H1 (cell line): ENCODE measurements around the gene RPS6KL1. TPM values are rescaled to one million over a fixed set of nuclear protein-coding genes. Genes with fewer than 3 reads are reported as not detected.

Experiments
- CTCF ChIA-PET: fragments of 300-600 bp; sonication (Branson Sonifier 250); formaldehyde crosslinking; loops from one replicate; lab custom pipeline; 2021; ENCODE audit not compliant: partially characterized antibody; lab: Charles Lee
- POLR2A ChIA-PET: fragments of 300-600 bp; sonication (Branson Sonifier 250); formaldehyde crosslinking; loops from one replicate; lab custom pipeline; 2021; ENCODE audit warnings: inconsistent platforms; ENCODE audit not compliant: partially characterized antibody; lab: Charles Lee
- DNase-seq, 2 experiments: peaks; one replicate each; pipeline versions ENCODE4 v3.0.0 to v3.0.0-alpha.2; 2010 to 2022; ENCODE audit warnings: low spot score in 2 of 2, low read depth in 1 of 2, mixed read lengths in 1 of 2
- FAIRE-seq: peaks from 2 replicates; lab custom pipeline; 2011; peaks lifted over from hg19 to GRCh38; lab: Jason Lieb, UNC
- H2AFZ ChIP-seq: 2 replicates; pipeline ENCODE4 v1.8.1; 2012; ENCODE audit warnings: low read length, inconsistent platforms
- H2AK5ac ChIP-seq: 2 replicates; pipeline ENCODE4 v1.6.1; 2013; ENCODE audit warnings: low read depth, low read length
- H2BK120ac ChIP-seq: replicated peaks from 2 replicates; pipeline ENCODE3; 2013; ENCODE audit warnings: low read depth, low read length, inconsistent platforms
- H2BK12ac ChIP-seq: 2 replicates; pipeline ENCODE4 v1.6.1; 2013; ENCODE audit warnings: low read depth, low read length
- H2BK15ac ChIP-seq: 2 replicates; pipeline ENCODE4 v1.6.1; 2013; ENCODE audit warnings: low read length
- H2BK20ac ChIP-seq: 2 replicates; pipeline ENCODE4 v1.6.1; 2013; ENCODE audit warnings: low read length
- H2BK5ac ChIP-seq: 2 replicates; pipeline ENCODE4 v1.6.1; 2013; ENCODE audit warnings: low read depth, low read length
- H3K14ac ChIP-seq: 2 replicates; pipeline ENCODE4 v1.6.1; 2013; ENCODE audit warnings: inconsistent platforms; ENCODE audit not compliant: insufficient read length
- H3K18ac ChIP-seq: 2 replicates; pipeline ENCODE4 v1.6.1; 2013; ENCODE audit warnings: low read length; ENCODE audit errors: extremely low read depth
- H3K23ac ChIP-seq: 2 replicates; pipeline ENCODE4 v1.6.1; 2013; ENCODE audit warnings: inconsistent platforms; ENCODE audit not compliant: insufficient read length
- H3K23me2 ChIP-seq: 2 replicates; pipeline ENCODE4 v1.6.1; 2013; ENCODE audit warnings: low read depth, low read length
- H3K27ac ChIP-seq: 2 replicates; pipeline ENCODE4 v1.6.1; 2011; ENCODE audit warnings: low read depth, low read length, inconsistent platforms
- H3K27me3 ChIP-seq, 4 experiments: replicated peaks in 1 of 4; 1 replicate in 1 of 4; 2 replicates in 3 of 4; pipeline versions ENCODE4 v1.6.1 to v1.8.1; 2011 to 2013; ENCODE audit warnings: low read length in 3 of 4, mild to moderate bottlenecking in 3 of 4, inconsistent platforms in 2 of 4, mixed read lengths in 2 of 4, moderate library complexity in 1 of 4; ENCODE audit not compliant: control insufficient read depth in 3 of 4, insufficient read depth in 3 of 4; ENCODE audit errors: extremely low read depth in 1 of 4
- H3K36me3 ChIP-seq, 4 experiments: 2 replicates each; pipeline versions ENCODE4 v1.6.1 to v1.8.1; 2011 to 2013; ENCODE audit warnings: mild to moderate bottlenecking in 4 of 4, low read length in 3 of 4, moderate library complexity in 2 of 4, control low read depth in 1 of 4, inconsistent platforms in 1 of 4; ENCODE audit not compliant: insufficient read depth in 4 of 4, control insufficient read depth in 2 of 4
- H3K4ac ChIP-seq: replicated peaks from 2 replicates; pipeline ENCODE3; 2013; ENCODE audit warnings: low read length, low read depth, mixed read lengths, inconsistent platforms; ENCODE audit not compliant: insufficient read length
- H3K4me1 ChIP-seq, 4 experiments: replicated peaks in 1 of 4; 1 replicate in 1 of 4; 2 replicates in 3 of 4; pipeline versions ENCODE4 v1.6.1 to v1.8.1; 2011 to 2013; ENCODE audit warnings: low read length in 3 of 4, inconsistent platforms in 2 of 4, mixed read lengths in 1 of 4; ENCODE audit not compliant: insufficient read depth in 4 of 4, control insufficient read depth in 3 of 4
- H3K4me2 ChIP-seq, 2 experiments: 2 replicates each; pipeline versions ENCODE4 v1.6.1 to v1.8.1; 2011 to 2013; ENCODE audit warnings: low read depth in 2 of 2, low read length in 2 of 2, control low read depth in 1 of 2, inconsistent platforms in 1 of 2, mild to moderate bottlenecking in 1 of 2; ENCODE audit not compliant: insufficient read depth in 1 of 2
- H3K4me3 ChIP-seq, 4 experiments: fragments of 200-600, 300-600 bp in 1 of 4; sonication (generic), shearing (Covaris generic), sonication (Bioruptor Twin) in 1 of 4; 2 replicates each; pipeline versions ENCODE4 v1.5.1 to v1.8.1; 2011 to 2016; ENCODE audit warnings: low read length in 4 of 4, low read depth in 3 of 4, control low read depth in 2 of 4, inconsistent platforms in 2 of 4, mild to moderate bottlenecking in 2 of 4, mixed read lengths in 1 of 4, moderate library complexity in 1 of 4; ENCODE audit not compliant: insufficient read depth in 2 of 4; ENCODE audit errors: extremely low read depth in 1 of 4
- H3K56ac ChIP-seq: replicated peaks from 2 replicates; pipeline ENCODE3; 2013; ENCODE audit warnings: low read depth, mild to moderate bottlenecking, mixed read lengths, low read length, inconsistent platforms; ENCODE audit not compliant: insufficient read length
- H3K79me1 ChIP-seq: 2 replicates; pipeline ENCODE4 v1.6.1; 2013; ENCODE audit warnings: low read depth, low read length, control low read depth
- H3K79me2 ChIP-seq, 2 experiments: 2 replicates each; pipeline versions ENCODE4 v1.6.1 to v1.8.1; 2012 to 2013; ENCODE audit warnings: low read length in 2 of 2, mild to moderate bottlenecking in 2 of 2, inconsistent platforms in 1 of 2; ENCODE audit not compliant: insufficient read depth in 2 of 2, control insufficient read depth in 1 of 2
- H3K9ac ChIP-seq, 4 experiments: replicated peaks in 1 of 4; 1 replicate in 1 of 4; 2 replicates in 3 of 4; pipeline versions ENCODE4 v1.6.1 to v1.8.1; 2011 to 2013; ENCODE audit warnings: low read depth in 3 of 4, low read length in 3 of 4, control low read depth in 2 of 4, mild to moderate bottlenecking in 2 of 4, moderate library complexity in 2 of 4, inconsistent platforms in 1 of 4; ENCODE audit errors: extremely low read depth in 1 of 4
- H3K9me3 ChIP-seq, 2 experiments: 2 replicates each; pipeline versions ENCODE4 v1.6.1 to v1.8.1; 2012 to 2013; ENCODE audit warnings: mild to moderate bottlenecking in 2 of 2, moderate library complexity in 2 of 2, control low read depth in 1 of 2, inconsistent platforms in 1 of 2, low read depth in 1 of 2, low read length in 1 of 2, mixed read lengths in 1 of 2; ENCODE audit not compliant: insufficient read depth in 2 of 2
- H4K20me1 ChIP-seq, 2 experiments: replicated peaks in 1 of 2; 2 replicates each; pipeline versions ENCODE3 to v1.8.1; 2011 to 2013; ENCODE audit warnings: inconsistent platforms in 2 of 2, low read length in 2 of 2, mild to moderate bottlenecking in 1 of 2; ENCODE audit not compliant: insufficient read depth in 2 of 2, control insufficient read depth in 1 of 2
- H4K5ac ChIP-seq: 2 replicates; pipeline ENCODE4 v1.6.1; 2013; ENCODE audit warnings: low read length, low read depth, mixed read lengths, inconsistent platforms; ENCODE audit not compliant: insufficient read length
- H4K8ac ChIP-seq: 2 replicates; pipeline ENCODE4 v1.8.0; 2013; ENCODE audit warnings: mild to moderate bottlenecking, moderate library complexity, low read length, inconsistent platforms; ENCODE audit not compliant: insufficient read depth; ENCODE audit errors: extremely low read depth
- H4K91ac ChIP-seq: replicated peaks from 2 replicates; pipeline ENCODE3; 2013; ENCODE audit warnings: low read length, mixed read lengths, inconsistent platforms; ENCODE audit not compliant: insufficient read length
- WGBS, 2 experiments: shearing (Covaris generic) in 1 of 2; methylation state at CpG; one replicate each; pipeline versions ENCODE4 v1.1.6 to v1.1.7; 2013 to 2015; ENCODE audit warnings: low lambda C conversion rate in 2 of 2, mixed read lengths in 2 of 2, inconsistent platforms in 1 of 2, low coverage in 1 of 2, missing lambda C conversion rate in 1 of 2; ENCODE audit not compliant: insufficient replicate concordance in 2 of 2, insufficient coverage in 1 of 2, insufficient read length in 1 of 2; ENCODE audit errors: extremely low coverage in 1 of 2, missing lambda C conversion rate in 1 of 2; 5-methylcytosine and 5-hydroxymethylcytosine counted together
- polyA plus RNA-seq, 7 experiments: library from polyadenylated mRNA; depleted of rRNA in 3 of 7; stranded (reverse) in 5 of 7; unstranded in 2 of 7; fragments of >200 nt in 5 of 7; fragments of 200-250 nt in 2 of 7; gene quantifications; 1 replicate in 5 of 7; 2 replicates in 1 of 7; 4 replicates in 1 of 7; pipeline versions ENCODE4 v1.2.1 to v1.2.3, GENCODE V29; 2011 to 2013; ENCODE audit warnings: missing spikeins in 2 of 7, mixed read lengths in 2 of 7
- total RNA-seq: library from RNA; stranded (reverse); fragmentation: NEBNext Ultra II Directional; extraction: Animal tissue kit (Norgen Biotek cat#: 25700); gene quantifications from 2 replicates; pipeline ENCODE4 v1.2.1, GENCODE V29; 2021

RPS6KL1 gene
- total and polyA plus RNA-seq, 2 of the 8 experiments (the other 6 are each of a cell fraction or from before 2014, with no cell fraction given), result 9.8 to 13.8 TPM

- H3K9ac ChIP-seq, result no peak overlapping the region
- H3K27me3 ChIP-seq, result no peaks in the 10 kb centered on the region
- no peaks in the 10 kb centered on the region for H3K79me2 ChIP-seq
- CTCF ChIA-PET, result interaction anchor here (0.6 to 11.9 kb wide), 9 partner anchors 19 to 146 kb away, joined by 3 to 146 read pairs (median 4); partner anchors contain the start of genes EIF2B2 and RPS6KL1
- DNase-seq (no peak), FAIRE-seq (no peak)
- WGBS, 2 experiments, result 93% methylated on average over 8 of the region's 11 CpGs; no CpG with 5 or more reads in 1 of the 2 experiments
- H4K8ac ChIP-seq, result no peak overlapping the region
- no peak overlapping the region for H2BK120ac ChIP-seq
- POLR2A ChIA-PET, result interaction anchor here (1.0 to 1.3 kb wide), 5 partner anchors 14 to 79 kb away, joined by 3 to 4 read pairs (median 3); partner anchors contain the start of gene RPS6KL1
- H4K5ac ChIP-seq, result no peak overlapping the region
- no peak overlapping the region for H3K18ac ChIP-seq
- no peak overlapping the region for H2BK15ac ChIP-seq
- H2BK12ac ChIP-seq, result no peak overlapping the region
- no peak overlapping the region for H2BK20ac ChIP-seq
- H3K4ac ChIP-seq, result no peak overlapping the region
- H3K27ac ChIP-seq, result no peak overlapping the region
- no peak overlapping the region for H3K4me2 ChIP-seq
- H2AK5ac ChIP-seq, result no peak overlapping the region
- no peaks in the 10 kb centered on the region for H3K23me2 ChIP-seq
- no peak overlapping the region for H3K14ac ChIP-seq
- H4K20me1 ChIP-seq, result no peaks in the 10 kb centered on the region
- H3K79me1 ChIP-seq, result no peaks in the 10 kb centered on the region
- no peak overlapping the region for H2AFZ ChIP-seq
- no peaks in the 10 kb centered on the region for H3K9me3 ChIP-seq
- no peak overlapping the region for H4K91ac ChIP-seq
- peaks cover 0 to 6% (median 2%) of the 10 kb centered on the region in 4 experiments; a peak in 3 of 7 replicates for H3K4me1 ChIP-seq
- no peak overlapping the region for H2BK5ac ChIP-seq
- no peak overlapping the region for H3K23ac ChIP-seq
- no peak overlapping the region for H3K4me3 ChIP-seq
- no peak overlapping the region for H3K56ac ChIP-seq
- no peaks in the 10 kb centered on the region for H3K36me3 ChIP-seq
These were observed 19.5 kb upstream of the RPS6KL1 start for GRCh38 chr14:74942608-74943007.
